ENCODE data around the gene WDFY3. TPM values are rescaled to one million over a fixed set of nuclear protein-coding genes. Genes with fewer than 3 reads are reported as not detected.
A peak's percentile ranks its signal among the peaks of the same experiment; 100 is the strongest.

Gene WDFY3
- total and polyA plus RNA-seq, 2 of the 4 experiments (the other 2 are of a cell fraction), result 12.5 to 58.1 TPM

DNA sequence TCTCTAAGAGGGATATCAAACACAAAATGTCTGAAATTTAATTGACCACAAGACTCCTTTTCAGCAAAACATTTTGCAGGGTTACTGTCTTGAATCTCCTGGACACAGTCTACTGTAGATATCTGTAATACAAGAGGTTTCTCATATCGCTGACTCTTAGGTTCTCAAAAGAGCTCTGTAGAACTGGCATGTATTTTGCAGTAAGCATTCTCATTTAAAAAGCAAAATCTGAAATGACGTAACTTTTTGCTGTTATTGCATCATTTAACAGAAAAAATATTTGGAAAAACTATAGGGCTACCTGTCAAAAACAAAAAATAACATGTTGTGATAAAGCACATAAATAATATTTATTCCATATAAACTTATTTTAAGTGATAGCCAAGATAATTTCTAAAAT lies 269.3 kb downstream of the WDFY3 start:
- peaks cover 0 to 4% of the 10 kb centered on the region in 2 experiments; a peak in 1 of 4 replicates for H3K79me1 ChIP-seq (ENCODE audit: low read depth in 1 of 2, low read length in 2 of 2)
- H2AFZ ChIP-seq (replicated peaks; ENCODE audit: low read length, poor library complexity), result no peak overlapping the region
- H2BK5ac ChIP-seq (ENCODE audit: low read depth, low read length, poor library complexity, severe bottlenecking), result no peak overlapping the region
- TF ChIP-seq SMC3 (IDR thresholded peaks at IDR 0.05; ENCODE audit: low read depth, low read length) (no peak), MAFK (IDR thresholded peaks at IDR 0.05; ENCODE audit: low read depth, low read length) (no peak), RAD21 (IDR thresholded peaks at IDR 0.05; ENCODE audit: low read length) (no peak), CEBPB (IDR thresholded peaks at IDR 0.05; ENCODE audit: low read depth, low read length) (peak; percentile 86), RFX5 (IDR thresholded peaks at IDR 0.05; ENCODE audit: low read depth, low read length) (no peak), POLR2A (IDR thresholded peaks at IDR 0.05; ENCODE audit: low read depth, low read length) (no peak)
- ATAC-seq (ENCODE audit: low read depth) (no peak), DNase-seq (no peak)
- H3K9me1 ChIP-seq (ENCODE audit: insufficient read depth, low read length), result peaks cover 8% of the 10 kb centered on the region
- intact Hi-C loops (cut with micrococcal nuclease) (loop anchor here (5.0 to 10.0 kb wide), 2 partner anchors 40 to 1208 kb away; no protein-coding TSS in a partner anchor), dilution Hi-C loops (cut with HindIII; ENCODE audit: low sequenced_read_pairs, unreplicated experiment) (no loop called here), in situ Hi-C loops (cut with MboI; ENCODE audit: low sequenced_read_pairs) (no loop called here)
- WGBS, 2 experiments (ENCODE audit: extremely low coverage in 2 of 2, insufficient read length in 1 of 2), result no CpG with 5 or more reads among the region's 2 CpGs
- no peak overlapping the region for H2AK9ac ChIP-seq (replicated peaks; ENCODE audit: low read depth, low read length, poor library complexity)
- no peak overlapping the region for H3K4me3 ChIP-seq (ENCODE audit: insufficient read depth, low read depth, low read length)
- H3K4ac ChIP-seq (ENCODE audit: low read depth, low read length), result 0 out of 2 replicates have a peak overlapping the region, but pooled peaks have one; percentile 29
- no peak overlapping the region for H3K4me2 ChIP-seq (ENCODE audit: low read depth, low read length)
- H2AK5ac ChIP-seq (ENCODE audit: low read depth, low read length), result no peak overlapping the region
- H3K14ac ChIP-seq (replicated peaks; ENCODE audit: low read depth, low read length), result 0 out of 2 replicates have a peak overlapping the region, but pooled peaks have one; percentile 52
- no peak overlapping the region for H4K8ac ChIP-seq (ENCODE audit: low read depth in 2 of 2, low read length in 2 of 2)
- CTCF ChIA-PET, result no interaction called here
- POLR2A ChIA-PET (ENCODE audit: unreplicated experiment), result no interaction called here
- peak overlapping the region; percentile 55; the same call in 1 of the 2 replicates for H2BK20ac ChIP-seq (ENCODE audit: low read depth, low read length)
- H3K56ac ChIP-seq (ENCODE audit: extremely low read depth, insufficient read depth, low read length), result no peak overlapping the region
- no peak overlapping the region for H3K27ac ChIP-seq (ENCODE audit: insufficient read depth, low read length)
- BruUV-seq (replicated peaks), result no TSS peak
- H2BK120ac ChIP-seq (ENCODE audit: low read depth, low read length), result no peak overlapping the region; the same call in 1 of the 2 replicates
- no peak overlapping the region for H3K23ac ChIP-seq (ENCODE audit: low read depth, low read length)
- H3K27me3 ChIP-seq (ENCODE audit: control insufficient read depth, insufficient read depth, low read length), result no peaks in the 10 kb centered on the region
- peaks cover 28% of the 10 kb centered on the region for H3K36me3 ChIP-seq (ENCODE audit: control insufficient read depth, insufficient read depth, low read length)
- peaks cover 2% of the 10 kb centered on the region; the same call in 1 of the 2 replicates for H3K4me1 ChIP-seq (ENCODE audit: control insufficient read depth, insufficient read depth, low read length)
- no peak overlapping the region for H3K9ac ChIP-seq (ENCODE audit: low read depth, low read length)
- no peak overlapping the region for H3K18ac ChIP-seq (ENCODE audit: low read depth, low read length)
- no peak overlapping the region for H2BK15ac ChIP-seq (ENCODE audit: low read depth, low read length)
- H4K91ac ChIP-seq (ENCODE audit: insufficient read depth, low read depth, low read length), result no peak overlapping the region; the same call in 1 of the 2 replicates
- no peaks in the 10 kb centered on the region for H3K9me3 ChIP-seq (ENCODE audit: control insufficient read depth, insufficient read depth, low read length)
- no peaks in the 10 kb centered on the region for H4K20me1 ChIP-seq (ENCODE audit: insufficient read depth, low read length)
- no peak overlapping the region for H4K5ac ChIP-seq (ENCODE audit: low read depth, low read length)
